GM12878 (cell line): Measurements from ENCODE around the gene NTN1.

ENCODE experiments used
- CEBPB ChIP-seq, 2 experiments: fragments of 150-350 bp in 1 of 2; IDR thresholded peaks; 2 replicates each; pipeline ENCODE4 v1.6.1; 2012 to 2014; ENCODE audit warnings: low read depth in 2 of 2, low read length in 2 of 2, borderline replicate concordance in 1 of 2, inconsistent platforms in 1 of 2
- CTCF ChIP-seq, 3 experiments: IDR thresholded peaks in 2 of 3; conservative IDR thresholded peaks in 1 of 3; 2 replicates each; pipeline ENCODE4 v1.5.1; 2011; ENCODE audit warnings: low read depth in 3 of 3, low read length in 3 of 3, mild to moderate bottlenecking in 3 of 3, control low read depth in 2 of 3, moderate library complexity in 2 of 3, inconsistent platforms in 1 of 3, mixed read lengths in 1 of 3; ENCODE audit not compliant: control insufficient read depth in 2 of 3, insufficient read depth in 1 of 3; ENCODE audit errors: extremely low read depth in 1 of 3

GRCh38 chr17:9101356-9101755 is 80.0 kb downstream of the NTN1 start:
- TF ChIP-seq CTCF (IDR thresholded peaks at IDR 0.05 in 2 of 3, conservative IDR thresholded peaks at IDR 0.05 in 1 of 3; ENCODE audit: control insufficient read depth in 2 of 3, extremely low read depth in 1 of 3, insufficient read depth in 1 of 3, low read depth in 3 of 3, low read length in 3 of 3) (no peak), CEBPB (IDR thresholded peaks at IDR 0.05; ENCODE audit: borderline replicate concordance in 1 of 2, low read depth in 2 of 2, low read length in 2 of 2) (no peak)
